MM.1S (cell line): ENCODE measurements around the gene RCSD1.

Experiments used
- CTCF ChIP-seq: fragments of 300-600 bp; sonication (generic); IDR thresholded peaks from 2 replicates; pipeline ENCODE4 v1.5.1; 2016; ENCODE audit warnings: antibody characterized with exemption, low read length, mixed read lengths
- EZH2phosphoT487 ChIP-seq: fragments of 300-600 bp; sonication (generic); IDR thresholded peaks from 2 replicates; pipeline ENCODE4 v1.6.1; 2018; ENCODE audit warnings: antibody characterized with exemption, low read length

- no peak for TF ChIP-seq CTCF
- no peak for TF ChIP-seq EZH2phosphoT487
These were observed 37.6 kb upstream of the RCSD1 start for GRCh38 chr1:167592475-167592874.
